Neutrophil (primary cell): Measurements from ENCODE around the gene CLEC2D.

Source experiments
- H3K27ac ChIP-seq: fragments of 200-600 bp; sonication (generic); 2 replicates; pipeline ENCODE4 v1.5.1; 2016; ENCODE audit warnings: mild to moderate bottlenecking, moderate library complexity
- H3K27me3 ChIP-seq: fragments of 200-600 bp; sonication (generic); 2 replicates; pipeline ENCODE4 v1.6.0; 2016; ENCODE audit warnings: mild to moderate bottlenecking
- H3K36me3 ChIP-seq: fragments of 200-600 bp; sonication (generic); 2 replicates; pipeline ENCODE4 v1.5.1; 2017
- H3K4me1 ChIP-seq, 2 experiments: fragments of 200-600 bp in 1 of 2; sonication (generic) in 1 of 2; 1 replicate in 1 of 2; 2 replicates in 1 of 2; pipeline versions ENCODE4 v1.5.1 to v1.6.1; 2013 to 2016; ENCODE audit warnings: low read depth in 1 of 2, low read length in 1 of 2, mild to moderate bottlenecking in 1 of 2, moderate library complexity in 1 of 2; ENCODE audit not compliant: control insufficient read depth in 1 of 2, insufficient read depth in 1 of 2
- H3K4me3 ChIP-seq, 2 experiments: fragments of 200-600 bp in 1 of 2; sonication (generic) in 1 of 2; 1 replicate in 1 of 2; 2 replicates in 1 of 2; pipeline ENCODE4 v1.5.1; 2013 to 2016; ENCODE audit warnings: low read depth in 1 of 2, low read length in 1 of 2, mild to moderate bottlenecking in 1 of 2, moderate library complexity in 1 of 2
- H3K9me3 ChIP-seq: fragments of 200-600 bp; sonication (generic); 2 replicates; pipeline ENCODE4 v1.5.1; 2016
- TF ChIP-seq, protein P1 (sequence below): fragments of 200-600 bp; sonication (generic); IDR thresholded peaks from 2 replicates; pipeline ENCODE4 v1.5.1; 2016; ENCODE audit warnings: antibody characterized with exemption

Gene CLEC2D

DNA sequence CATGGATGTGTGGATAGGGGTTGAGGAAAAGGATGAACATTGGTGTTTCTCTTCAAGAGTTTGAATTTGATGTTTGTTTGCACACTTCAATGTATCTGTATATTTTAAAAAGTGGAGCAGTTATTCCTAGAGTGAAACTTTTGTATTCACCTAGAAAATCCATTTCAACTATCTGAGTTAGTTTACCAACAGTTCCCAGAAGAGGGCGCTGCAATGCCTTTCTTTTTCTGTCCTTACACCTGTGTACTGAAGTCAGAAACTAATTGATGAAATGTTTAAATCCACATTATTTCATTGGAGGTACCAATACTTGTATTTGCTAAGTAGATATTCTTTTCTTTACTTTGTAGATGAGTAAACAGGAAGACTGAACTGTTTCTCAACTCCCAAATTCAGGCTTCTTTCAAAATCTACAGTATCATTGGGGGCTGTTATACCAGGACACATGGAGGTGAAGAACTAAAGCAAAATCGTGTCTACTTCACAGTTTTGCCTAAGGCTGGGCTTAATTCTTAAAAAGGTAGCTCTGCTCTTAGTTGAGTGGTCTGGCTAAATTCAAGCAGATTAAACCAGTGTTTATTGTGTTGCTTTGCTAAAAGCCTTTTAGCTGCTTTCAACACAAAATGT lies 35.2 kb upstream of the CLEC2D start:
- peaks cover 24 to 25% of the 10 kb centered on the region in 2 experiments for H3K4me1 ChIP-seq
- peak overlapping the region; percentile 7 for H3K27ac ChIP-seq
- TF ChIP-seq, protein P1, sequence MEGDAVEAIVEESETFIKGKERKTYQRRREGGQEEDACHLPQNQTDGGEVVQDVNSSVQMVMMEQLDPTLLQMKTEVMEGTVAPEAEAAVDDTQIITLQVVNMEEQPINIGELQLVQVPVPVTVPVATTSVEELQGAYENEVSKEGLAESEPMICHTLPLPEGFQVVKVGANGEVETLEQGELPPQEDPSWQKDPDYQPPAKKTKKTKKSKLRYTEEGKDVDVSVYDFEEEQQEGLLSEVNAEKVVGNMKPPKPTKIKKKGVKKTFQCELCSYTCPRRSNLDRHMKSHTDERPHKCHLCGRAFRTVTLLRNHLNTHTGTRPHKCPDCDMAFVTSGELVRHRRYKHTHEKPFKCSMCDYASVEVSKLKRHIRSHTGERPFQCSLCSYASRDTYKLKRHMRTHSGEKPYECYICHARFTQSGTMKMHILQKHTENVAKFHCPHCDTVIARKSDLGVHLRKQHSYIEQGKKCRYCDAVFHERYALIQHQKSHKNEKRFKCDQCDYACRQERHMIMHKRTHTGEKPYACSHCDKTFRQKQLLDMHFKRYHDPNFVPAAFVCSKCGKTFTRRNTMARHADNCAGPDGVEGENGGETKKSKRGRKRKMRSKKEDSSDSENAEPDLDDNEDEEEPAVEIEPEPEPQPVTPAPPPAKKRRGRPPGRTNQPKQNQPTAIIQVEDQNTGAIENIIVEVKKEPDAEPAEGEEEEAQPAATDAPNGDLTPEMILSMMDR = peak; percentile 74
- H3K36me3 ChIP-seq = no peaks in the 10 kb centered on the region
- no peak overlapping the region for H3K4me3 ChIP-seq
- no peaks in the 10 kb centered on the region for H3K9me3 ChIP-seq
- H3K27me3 ChIP-seq = no peaks in the 10 kb centered on the region

DNA sequence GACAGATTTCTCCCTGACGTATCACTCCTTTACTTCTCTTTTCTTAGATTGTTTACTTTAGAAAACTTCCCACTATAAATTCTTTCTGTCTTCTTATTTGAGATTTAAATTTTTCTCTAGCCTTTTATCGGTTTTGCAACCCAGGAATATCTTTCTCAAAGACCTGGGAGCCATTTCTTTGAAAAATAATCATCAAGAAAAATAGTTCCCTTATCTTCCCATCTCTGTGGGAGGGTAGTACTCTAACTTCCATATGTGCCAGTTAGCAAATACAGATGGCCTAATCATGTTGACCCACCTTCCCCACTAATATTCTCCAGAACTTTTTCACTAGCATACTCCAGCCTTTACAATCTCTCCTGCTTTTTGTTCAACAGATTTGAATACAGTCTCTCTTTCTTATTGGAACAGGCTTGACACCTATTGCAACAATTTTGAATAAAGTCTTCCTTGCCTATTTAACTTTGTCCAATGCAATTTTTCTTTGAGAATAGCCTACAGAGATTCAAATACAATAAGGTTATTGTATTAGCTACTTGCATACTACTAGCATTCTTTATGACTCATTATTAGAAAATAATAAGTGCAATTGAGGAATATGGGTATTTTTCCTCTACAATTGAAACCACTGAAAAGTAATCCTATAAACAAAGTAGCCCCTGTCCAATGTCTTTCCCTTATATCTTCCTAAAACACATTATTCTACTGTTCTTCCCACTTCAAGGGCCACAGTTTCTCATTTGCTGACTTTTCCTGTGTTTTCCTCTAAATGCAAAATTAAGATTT lies 34.4 kb upstream of the CLEC2D start:
- Histone ChIP-seq H3K4me1 (peaks cover 24 to 25% of the 10 kb centered on the region in 2 experiments), H3K36me3 (no peaks in the 10 kb centered on the region), H3K4me3 (no peak overlapping the region), H3K27ac (peak overlapping the region; percentile 7), H3K9me3 (no peaks in the 10 kb centered on the region), H3K27me3 (no peaks in the 10 kb centered on the region)
- TF ChIP-seq, protein P1 = no peak

GRCh38 chr12:9636150-9636850 lies 33.2 kb upstream of the CLEC2D start:
- H3K4me1 ChIP-seq = peaks cover 24 to 25% of the 10 kb centered on the region in 2 experiments
- H3K36me3 ChIP-seq = no peaks in the 10 kb centered on the region
- H3K27ac ChIP-seq = peak overlapping the region; percentile 12
- H3K9me3 ChIP-seq = no peaks in the 10 kb centered on the region
- no peaks in the 10 kb centered on the region for H3K27me3 ChIP-seq
- TF ChIP-seq, protein P1 = no peak
- H3K4me3 ChIP-seq = no peak overlapping the region

DNA sequence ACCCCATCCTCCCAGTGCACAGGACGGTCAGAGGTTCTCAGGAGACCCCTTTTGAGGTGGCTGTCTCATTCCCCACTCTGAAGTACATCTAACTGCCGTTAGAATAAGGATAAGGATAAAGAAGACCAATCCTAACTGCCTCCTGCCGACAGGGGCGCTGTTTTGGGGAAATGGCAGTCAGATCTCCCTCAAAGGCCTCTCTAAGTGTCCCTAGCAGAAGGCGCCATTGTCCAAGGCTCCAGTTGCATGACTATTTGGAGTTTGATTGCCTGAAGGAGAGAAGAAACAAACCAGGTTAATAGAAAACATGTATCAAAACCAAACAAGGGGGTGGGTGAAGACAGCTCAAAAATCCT lies 32.7 kb upstream of the CLEC2D start:
- no peaks in the 10 kb centered on the region for H3K36me3 ChIP-seq

GRCh38 chr12:9640024-9640423 lies 29.5 kb upstream of the CLEC2D start:
- TF ChIP-seq, protein P1 = no peak
- H3K4me3 ChIP-seq = no peak overlapping the region
- no peak overlapping the region for H3K27ac ChIP-seq
- peaks cover 16 to 17% of the 10 kb centered on the region in 2 experiments for H3K4me1 ChIP-seq
- H3K27me3 ChIP-seq = no peaks in the 10 kb centered on the region
- no peaks in the 10 kb centered on the region for H3K9me3 ChIP-seq
- H3K36me3 ChIP-seq = no peaks in the 10 kb centered on the region

More for the DNA sequence above, 32.7 kb upstream of the CLEC2D start:
- Histone ChIP-seq H3K27ac (no peak overlapping the region), H3K27me3 (no peaks in the 10 kb centered on the region), H3K4me3 (no peak overlapping the region), H3K4me1 (peaks cover 24 to 25% of the 10 kb centered on the region in 2 experiments), H3K9me3 (no peaks in the 10 kb centered on the region)
- TF ChIP-seq, protein P1 = no peak
